ENCODE results near the gene ISOC2.
A peak's percentile ranks its signal among the peaks of the same experiment; 100 is the strongest.
"Not testable (repeated sequence)": the region's sequence is repeated elsewhere in the genome, so short reads cannot be mapped to it uniquely, and the experiment has no call there.

The ISOC2 gene

DNA sequence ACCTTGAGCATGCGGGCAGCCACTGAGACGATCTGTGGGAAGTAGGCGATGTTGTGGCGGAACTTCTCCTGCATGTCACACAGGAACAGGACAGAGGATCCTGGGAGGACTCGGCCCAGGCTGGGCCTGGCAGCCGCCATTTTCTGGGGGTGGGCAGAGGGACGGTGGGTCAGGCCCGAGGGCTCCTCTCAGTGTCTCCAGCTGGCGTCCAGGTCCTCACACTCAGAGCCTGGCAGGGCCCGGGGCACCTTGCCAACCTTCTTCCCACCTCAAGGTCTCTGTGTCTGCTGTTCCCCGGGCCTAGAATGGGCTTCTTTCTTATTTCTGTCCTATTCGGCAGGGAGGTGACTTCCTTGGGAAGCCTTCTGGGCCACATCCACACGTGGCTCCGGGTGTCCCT is 5.1 kb downstream of the ISOC2 start:
- DNase-seq = no peak

DNA sequence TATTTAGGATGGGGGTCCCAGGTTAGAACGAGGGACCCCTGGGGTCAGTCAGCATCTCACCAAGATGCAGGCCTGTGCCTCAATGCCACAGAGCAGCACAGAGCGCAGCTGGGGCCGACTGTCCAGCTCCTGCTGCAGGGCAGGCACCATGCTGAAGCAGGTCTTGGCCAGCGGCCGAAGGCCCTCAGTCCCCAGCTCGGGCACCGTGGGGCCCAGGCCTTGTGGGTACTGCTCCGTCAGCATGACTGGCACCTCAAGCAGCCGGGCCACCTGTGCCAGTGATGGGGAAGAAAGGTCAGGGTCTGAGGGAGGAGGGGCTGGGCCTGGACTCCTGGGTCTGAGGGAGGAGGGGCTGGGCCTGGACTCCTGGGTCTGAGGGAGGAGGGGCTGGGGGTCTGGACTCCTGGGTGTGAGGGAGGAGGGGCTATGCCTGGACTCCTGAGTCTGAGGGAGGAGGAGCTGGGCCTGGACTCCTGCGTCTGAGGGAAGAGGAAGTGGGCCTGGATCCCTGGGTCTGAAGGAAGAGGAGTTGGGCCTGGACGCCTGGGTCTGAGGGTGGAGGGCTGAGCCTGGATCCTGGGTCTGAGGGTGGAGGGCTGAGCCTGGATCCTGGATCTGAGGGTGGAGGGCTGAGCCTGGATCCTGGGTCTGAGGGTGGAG is 5.7 kb downstream of the ISOC2 start:
- DNase-seq = no peak

DNA sequence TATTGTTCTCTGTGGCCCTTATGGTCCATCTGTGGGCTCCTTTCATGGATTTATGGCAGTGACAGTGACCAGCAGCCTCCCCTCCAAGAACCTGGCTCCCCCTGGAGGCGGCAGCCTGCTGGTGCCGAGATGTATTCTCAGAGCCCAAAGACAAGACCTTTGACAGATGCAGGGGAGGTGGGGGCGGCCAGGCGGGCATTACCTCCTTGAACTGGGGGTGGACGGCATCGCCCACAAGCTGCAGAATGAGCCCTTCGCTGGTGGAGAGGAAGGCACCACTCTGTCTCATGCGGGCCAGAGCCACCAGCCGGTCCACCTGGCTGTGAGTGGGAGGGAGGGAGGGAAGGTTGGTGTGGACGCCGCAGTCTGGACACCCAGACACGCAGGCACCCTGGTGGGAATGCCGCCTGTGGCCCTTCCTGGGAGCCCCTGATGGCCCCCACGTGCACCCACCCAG is 6.6 kb downstream of the ISOC2 start:
- DNase-seq = peak; percentile 39 to 52

DNA sequence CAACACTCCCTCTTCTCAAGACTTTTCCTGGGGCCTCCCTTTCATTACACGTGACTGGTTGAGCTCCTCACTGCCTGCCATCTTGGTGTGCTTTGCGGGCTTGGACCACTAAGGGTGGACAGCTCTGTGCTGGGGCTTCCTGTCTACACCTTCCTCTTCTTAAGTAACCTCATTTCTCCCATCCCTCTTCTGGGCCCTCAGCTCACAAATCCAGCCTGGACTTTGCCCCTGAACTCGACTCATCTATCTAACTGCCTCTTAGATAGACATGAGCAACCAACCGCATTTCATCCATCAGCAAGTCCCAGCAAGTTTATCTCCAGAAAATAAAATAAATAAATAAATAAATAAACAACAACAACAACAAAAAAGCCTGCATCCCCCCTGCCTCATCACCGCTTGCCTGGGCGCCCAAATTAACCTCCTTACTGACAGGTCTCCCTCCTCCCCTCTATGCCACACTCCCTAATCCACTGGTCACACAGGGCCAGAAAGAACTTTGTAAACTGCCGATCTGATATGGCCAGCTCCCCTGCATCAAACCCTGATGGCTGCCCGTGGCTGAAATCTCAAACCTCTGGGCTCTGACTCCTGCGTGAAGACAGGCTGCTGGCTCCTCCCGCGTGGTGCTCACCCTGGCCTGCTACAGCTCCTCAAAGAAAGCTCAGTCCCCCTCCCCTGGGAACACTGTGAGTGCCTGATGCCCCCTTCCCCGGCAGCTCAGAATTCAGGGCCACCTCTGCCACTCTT is 7.8 kb downstream of the ISOC2 start:
- no peak for DNase-seq

DNA sequence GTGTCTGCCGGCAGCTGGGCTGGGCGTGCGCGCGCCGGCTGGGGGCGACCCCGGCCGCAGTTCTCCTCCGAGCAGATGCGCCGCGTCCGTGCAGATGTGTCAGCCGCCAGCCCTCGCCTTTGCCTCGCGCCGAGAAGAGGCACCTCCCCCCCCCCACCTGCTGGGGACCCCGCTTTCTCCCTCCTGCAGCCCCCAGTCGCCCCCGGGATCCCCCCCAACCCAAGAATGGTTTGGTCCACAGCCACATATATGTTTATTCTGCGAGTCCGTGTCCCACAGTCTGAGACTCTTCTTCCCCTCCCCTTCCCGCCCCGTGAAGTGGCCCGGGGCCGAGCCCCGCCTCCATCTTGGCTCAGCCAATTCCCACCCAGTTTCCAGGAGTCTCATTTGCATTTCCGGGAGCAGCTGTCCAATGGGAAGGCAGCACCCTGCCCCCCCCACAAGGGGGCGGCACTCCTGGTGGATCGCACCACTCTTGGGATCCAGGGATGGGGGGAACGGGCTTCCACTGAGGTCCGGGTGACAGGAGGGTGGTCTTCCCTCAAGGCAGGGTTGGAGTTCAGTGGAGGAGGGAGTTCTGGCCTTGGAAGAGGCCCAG is 8.6 kb downstream of the ISOC2 start:
- peak; percentile 53 to 55 for DNase-seq

DNA sequence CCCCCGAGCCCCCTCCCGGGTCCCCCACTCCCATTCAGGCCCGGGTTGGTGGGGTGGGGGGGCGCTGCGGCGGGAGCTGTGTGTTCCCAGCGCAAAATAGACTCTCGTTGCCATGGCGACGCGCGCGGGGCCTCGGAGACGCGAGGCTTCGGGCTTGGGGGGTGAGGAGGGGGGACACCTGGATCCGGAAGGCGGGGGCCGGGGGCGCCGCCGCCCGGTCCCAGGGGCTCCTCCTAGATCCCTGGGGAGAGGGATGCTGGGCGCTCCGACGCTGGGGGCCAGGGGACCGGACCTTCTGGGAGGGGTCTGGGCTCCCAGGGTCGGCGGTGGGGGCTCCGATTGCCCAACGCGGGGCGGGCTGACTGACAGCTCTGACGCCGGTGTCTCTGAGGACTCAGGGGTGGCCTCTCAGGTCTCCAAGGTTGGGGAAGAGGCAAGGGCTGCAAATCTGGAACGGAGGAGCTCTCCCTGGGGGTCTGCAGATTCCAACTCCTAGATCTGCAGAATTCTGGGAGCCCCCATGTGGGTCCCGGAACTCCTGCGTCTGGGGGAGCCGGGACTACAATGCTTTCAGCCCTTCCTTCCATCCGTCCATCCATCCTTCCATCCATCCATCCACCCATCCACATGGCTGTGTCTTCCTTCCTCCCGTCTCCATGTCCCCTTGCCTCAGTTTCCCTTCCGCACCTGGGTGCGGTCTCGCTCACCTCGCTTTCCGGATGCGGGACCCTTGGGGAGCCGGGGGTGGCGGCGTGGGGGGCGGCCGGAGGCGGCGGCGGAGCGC is 9.3 kb downstream of the ISOC2 start:
- DNase-seq = peak; percentile 44 to 59

DNA sequence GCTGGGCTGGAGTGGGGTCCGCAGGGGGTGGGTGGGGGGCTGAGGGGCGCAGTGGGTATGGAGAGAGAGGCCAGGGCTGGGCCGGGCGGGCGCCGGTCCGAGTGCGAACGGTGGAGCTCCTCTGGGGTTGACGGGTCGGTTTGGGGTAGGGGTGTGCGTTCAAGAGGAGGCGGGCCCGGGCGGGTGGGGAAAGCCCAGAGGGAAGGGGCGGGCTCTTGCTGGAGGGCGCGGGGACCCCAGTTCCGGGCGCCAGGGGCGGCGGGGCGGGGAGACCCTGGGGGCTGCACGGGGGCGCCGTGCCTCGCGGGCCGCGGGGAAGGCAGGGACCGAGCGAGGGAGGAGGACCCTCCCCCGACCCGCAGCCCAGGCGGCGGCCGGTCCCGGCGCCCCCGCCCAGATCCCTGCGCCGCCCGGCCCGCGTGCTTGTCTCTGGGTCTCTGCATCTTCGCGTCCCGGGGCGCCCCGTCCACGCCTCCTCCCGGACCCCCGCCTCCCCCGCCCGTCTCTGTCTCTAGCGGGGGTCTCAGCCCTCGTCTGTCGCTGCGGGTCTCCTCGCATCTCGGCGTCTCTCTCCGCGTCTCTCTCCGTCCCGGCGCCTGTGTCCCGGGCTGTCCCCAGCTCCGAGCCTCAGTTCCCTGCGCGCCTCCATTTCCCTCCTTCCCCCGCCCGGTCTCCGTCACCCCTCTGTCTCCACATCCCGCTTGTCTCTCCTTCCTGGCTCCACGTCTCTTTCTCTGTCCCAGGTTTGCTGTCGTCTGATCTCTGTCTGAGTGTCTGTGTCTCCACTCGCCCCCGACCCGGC is 10.1 kb downstream of the ISOC2 start:
- DNase-seq = peak in 1 of 2 donors; percentile 26

DNA sequence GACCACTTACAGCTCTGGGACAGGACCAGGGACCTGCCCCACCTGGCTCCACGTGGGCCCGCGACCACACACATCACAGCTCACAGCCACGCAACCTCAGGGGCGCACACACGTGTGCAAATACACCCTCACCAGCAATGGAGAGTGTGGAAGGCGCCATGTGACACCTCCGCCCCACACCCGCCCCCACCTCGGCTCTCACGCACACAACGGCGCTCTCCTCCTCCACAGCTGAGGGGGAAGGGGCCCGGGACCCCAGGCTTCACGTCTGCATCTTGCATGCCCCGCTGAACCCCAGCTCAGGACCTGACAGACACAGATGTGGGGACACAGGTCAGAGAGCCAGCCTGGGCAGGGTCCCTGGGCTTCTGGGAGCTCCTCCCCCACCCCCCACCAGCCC is 12.0 kb downstream of the ISOC2 start:
- DNase-seq = no peak

DNA sequence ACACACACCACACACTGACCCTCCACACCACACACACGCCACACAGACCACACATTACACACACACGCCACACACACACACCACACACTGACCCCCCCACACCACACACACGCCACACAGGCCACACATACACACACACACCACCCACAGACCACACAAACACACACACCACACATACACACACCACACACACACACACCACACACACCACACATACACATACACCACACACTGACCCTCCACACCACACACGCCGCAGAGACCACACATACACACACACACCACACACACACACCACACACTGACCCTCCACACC is 13.3 kb downstream of the ISOC2 start:
- not testable (repeated sequence) for DNase-seq

DNA sequence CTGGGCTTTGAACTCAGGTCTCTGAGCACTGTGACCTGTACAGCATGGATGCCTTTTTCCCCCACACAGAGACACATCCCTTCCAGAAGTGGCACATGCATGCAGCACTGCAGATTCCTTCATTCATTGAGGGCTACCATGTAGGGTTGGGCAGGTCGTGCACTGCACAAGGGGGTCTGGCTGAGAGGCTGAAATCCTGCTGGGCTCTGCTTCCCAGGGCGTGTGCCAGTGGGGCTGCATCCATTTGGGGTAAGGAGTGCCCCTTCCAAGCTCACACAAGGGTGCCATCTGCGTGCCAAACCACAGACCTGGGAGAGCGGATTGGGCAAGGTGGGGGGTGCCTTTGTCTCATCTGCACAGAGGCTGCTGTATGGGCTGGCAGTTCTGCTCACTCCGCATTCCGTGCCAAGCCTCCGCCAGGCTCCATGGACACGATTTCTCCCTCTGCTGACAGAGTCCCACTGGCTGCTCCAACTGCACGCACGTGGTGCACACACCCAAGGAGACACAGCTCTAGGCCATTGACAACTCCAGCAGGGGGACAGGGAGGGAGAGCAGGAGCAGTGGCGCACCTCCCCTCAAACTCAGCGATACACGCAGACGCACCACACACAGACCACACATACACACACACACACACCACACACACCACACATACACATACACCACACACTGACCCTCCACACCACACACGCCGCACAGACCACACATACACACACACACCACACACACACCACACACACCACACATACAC is 13.8 kb downstream of the ISOC2 start:
- no peak for DNase-seq

DNA sequence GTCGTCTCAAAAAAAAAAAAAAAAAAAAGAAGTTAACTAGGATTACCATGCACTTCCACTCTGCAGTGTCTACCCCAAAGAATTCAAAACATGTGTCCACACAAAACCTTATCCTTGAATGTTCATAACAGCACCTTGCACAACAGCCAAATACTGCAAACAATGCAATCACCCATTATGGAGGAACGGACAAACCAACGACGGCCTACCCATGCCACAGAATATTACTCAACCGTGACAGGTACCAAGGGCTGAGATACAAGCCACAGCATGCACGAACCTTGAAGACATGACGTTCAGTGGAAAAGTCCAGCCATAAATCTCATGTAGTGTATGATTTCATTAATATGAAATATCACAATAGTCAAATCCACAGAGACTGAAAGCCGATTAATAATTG is 15.4 kb downstream of the ISOC2 start:
- DNase-seq = no peak

DNA sequence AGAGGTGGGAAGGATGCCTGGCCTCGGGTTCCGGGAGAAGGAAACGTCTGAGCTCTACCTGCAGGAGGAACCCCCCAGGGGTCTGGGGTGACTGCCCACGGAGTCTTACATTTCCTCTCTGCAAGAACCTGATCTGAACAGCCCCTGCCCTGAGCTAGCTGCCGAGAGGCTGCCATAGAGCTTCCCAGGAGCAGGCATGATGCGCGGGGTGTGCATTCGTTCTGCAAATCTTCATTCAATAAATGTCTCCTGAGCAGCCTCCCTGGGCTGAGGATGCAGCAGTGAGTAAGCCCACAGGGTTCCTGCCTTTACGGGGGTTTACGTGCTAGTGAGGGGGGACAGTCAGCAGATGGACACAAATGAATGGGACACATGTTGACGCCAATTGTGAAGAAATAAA is 16.8 kb downstream of the ISOC2 start:
- no peak for DNase-seq

DNA sequence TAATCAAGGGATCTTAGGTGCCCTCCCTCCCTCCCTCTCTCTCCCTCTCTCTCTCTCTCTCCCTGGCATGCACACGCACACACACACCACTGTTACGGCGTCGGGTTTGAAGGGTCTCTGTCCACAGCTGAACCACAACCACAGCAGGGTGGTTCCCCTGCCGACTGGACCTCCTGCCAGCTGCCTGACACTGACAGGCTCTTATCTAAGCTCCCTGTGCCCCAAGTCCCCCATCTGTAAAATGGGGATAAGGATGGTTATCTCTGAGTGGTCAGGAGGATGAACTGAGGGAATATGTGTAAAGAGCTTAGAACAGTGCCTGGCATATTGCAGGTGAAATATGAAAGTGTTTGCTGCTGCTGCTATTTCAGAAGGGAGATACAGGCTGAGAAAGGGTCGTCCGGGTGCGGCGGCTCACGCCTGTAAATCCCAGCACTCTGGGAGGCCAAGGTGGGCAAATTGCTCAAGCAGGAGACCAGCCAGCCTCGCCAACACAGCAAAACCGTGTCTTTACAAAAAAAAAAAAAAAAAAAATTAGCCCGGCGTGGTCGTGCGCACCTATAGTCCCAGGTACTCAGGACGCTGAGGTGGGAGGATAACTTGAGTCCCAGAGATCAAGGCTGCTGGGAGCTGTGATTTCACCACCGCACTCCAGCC is 17.5 kb downstream of the ISOC2 start:
- no peak for DNase-seq

DNA sequence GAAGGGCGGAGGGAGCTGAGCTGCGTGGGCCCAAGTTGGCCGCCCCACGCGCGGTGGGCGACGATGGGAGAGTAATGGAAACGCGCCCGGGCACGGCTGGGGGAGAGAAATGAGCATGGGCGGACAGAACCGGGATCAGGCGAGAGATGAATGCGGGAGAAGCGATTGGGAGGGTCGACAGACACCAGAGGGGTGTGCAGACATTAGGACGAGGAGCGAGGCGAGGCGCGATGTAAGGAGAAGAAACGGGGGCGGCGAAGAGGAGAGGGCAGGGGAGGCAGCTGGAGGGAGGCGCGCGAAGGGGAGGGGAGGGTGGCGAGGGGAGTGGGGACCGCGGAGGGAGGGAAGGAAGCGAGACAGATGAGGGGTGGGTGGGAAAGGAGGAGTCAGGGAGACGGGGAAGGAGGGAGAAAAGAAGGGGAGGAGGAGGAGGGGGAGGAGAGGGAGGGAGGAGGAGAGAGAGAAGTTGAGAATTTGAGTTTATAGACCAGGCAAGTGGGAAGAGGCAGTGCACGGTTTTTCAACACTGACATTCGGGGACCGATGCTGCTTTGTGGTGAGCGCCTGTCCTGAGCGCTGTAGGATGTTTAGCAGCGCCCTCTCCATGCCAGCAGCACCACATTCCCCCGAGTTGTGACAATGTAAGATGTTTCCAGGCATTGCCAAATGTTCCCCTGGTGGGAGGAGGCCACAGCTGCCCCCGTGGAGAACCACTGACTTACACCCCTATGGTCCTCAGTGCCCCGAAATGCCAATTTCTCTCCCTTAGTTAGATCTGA is 18.2 kb downstream of the ISOC2 start, which contains the start of gene SHISA7:
Gene SHISA7, minus strand, starts transcription at position 256 of the 779 bp plus-strand sequence. CDS start 437 bp downstream, outside the sequence.
- DNase-seq = no peak

DNA sequence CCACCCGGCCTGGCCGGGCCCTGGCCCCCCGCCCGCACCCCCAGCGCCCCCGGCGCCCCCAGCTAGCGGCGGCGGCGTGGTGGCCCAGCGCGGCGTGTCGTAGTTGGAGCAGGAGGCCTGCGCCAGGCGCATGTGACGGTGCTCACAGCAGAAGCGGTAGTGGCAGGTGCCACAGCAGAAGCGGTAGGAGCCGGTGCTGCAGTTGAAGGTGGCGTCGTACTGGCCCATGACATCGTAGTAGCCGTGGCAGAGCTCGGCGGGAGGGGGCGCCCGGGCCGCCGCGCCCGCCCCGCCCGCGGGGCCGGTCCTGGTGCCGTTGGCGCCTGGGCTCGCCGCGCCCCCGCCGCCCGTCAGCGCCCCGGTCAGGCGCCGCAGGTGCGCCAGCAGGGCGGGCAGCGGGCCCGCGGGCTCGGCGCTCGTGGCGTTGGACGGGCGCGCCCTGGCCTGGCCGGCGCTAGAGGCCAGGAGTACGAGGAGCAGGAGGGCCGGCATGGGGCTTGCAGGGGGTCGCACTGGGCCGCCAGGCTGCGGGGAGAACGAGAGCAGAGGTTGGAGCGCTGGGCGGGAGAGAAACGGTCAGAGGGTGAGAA is 19.0 kb downstream of the ISOC2 start:
- DNase-seq = no peak

DNA sequence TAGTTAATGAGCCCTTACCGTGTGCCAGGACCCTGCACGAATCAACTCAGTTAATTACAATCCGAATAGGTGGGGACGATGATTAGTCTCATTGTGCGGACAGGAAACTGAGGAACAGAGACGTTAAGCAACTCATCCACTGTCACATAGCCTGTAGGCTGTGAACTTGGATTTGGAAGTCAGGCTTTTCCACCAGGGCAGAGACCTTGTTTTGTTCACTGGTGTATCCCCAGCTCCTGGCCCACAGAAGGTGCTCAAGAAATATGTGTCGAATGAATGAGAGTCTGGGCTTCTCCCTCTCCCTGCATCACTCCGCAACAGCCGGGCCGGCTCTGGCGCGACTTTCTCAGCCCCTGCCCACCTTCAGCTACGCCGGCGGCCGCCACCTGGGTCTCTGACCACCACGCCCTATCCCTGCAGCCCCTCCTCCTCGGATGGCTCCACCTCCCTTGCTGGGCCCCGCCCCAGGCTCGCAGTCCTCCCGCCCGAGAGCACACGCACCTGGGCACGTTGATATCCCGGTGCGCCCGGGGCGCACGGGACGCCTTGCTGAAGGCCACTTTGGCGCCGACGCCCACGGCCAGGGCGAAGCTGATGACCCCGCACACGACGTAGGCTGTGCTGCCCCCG is 19.6 kb downstream of the ISOC2 start:
- DNase-seq = no peak

DNA sequence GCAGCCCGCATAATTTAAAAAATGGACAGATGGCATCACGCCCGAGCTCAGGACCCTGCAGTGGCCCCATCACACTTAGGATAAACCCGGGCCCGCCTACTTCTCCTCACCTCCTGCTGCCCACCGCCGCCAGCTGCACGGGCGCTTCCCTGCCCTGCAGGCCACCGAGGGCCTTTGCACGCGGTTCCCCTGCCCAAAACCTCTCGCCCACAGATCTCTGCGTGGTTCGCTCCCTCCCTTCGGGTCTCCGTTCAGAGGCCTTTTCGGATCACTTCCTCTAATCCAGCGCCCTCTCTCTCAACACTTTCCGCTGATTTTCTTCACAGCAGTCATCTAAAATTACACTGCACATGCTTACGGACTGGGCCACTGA is 20.1 kb downstream of the ISOC2 start:
- peak in 1 of 2 donors; percentile 17 for DNase-seq

DNA sequence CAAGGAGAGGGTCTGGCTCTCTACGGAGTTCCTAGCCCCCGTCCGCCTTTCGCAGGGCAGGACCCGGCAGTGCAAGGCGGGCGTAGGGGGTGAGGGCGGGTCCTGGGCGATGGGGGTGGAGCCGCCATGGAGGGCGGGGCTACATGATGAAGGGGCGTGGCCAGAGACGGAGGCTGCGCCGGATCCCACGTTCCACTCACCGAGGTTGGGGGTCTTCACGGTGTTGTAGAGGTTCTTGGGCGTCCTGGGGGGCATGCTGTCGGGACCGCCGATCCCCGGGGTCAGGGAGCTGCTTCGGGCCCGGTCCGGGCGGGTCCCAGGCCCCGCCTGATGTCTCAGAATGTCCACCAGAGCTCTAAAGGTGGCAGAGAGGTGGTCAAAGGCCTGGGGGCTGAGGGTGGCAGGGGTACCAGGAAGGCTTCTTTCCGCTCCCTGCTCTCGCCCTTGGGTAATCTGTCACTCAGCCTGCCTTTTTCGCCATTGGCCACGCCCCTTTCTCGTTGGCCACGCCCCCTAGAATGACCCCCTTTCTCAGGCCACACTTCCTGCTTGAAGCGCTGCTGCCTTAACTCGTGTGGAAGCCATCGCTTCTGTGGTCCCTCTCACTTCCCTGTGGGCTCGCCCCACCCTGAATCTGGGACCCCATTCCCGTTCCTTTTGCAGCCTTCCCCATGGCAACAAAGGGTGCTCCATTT is 20.9 kb downstream of the ISOC2 start:
- DNase-seq = no peak

DNA sequence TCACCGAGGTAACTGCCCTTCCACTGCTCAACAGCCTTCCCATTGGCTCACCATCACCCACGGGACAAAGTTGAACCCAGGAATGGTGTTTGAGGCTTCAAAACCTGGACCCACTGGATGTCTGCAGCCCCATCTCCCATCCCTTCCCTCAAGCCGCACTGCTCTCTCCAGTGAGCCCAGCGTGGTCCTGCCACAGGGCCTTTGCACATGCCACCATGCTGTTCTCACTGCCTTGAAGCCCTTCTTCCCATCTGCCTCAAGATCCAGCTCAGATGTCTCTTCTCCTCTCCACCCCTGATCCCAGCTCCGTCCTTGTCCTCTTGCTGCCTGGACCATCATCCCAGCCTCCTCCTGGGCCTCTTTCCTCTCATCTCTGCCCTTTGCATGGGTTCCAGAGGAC is 22.4 kb downstream of the ISOC2 start:
- DNase-seq = no peak
